Neuron (in vitro differentiated cells): Measurements from ENCODE around the gene TRPM5.

Source experiments
- H2AFZ ChIP-seq: one replicate; pipeline ENCODE4 v1.6.1; 2013; ENCODE audit warnings: low read depth, mild to moderate bottlenecking, inconsistent platforms, low read length, moderate library complexity
- H3K27me3 ChIP-seq: one replicate; pipeline ENCODE4 v1.6.1; 2013; ENCODE audit warnings: low read length; ENCODE audit not compliant: insufficient read depth
- H3K36me3 ChIP-seq: one replicate; pipeline ENCODE4 v1.6.1; 2013; ENCODE audit warnings: low read length; ENCODE audit not compliant: insufficient read depth
- H3K4me1 ChIP-seq: one replicate; pipeline ENCODE4 v1.6.1; 2013; ENCODE audit warnings: low read length; ENCODE audit not compliant: insufficient read depth
- H3K4me3 ChIP-seq: 2 replicates; pipeline ENCODE4 v1.5.1; 2013; ENCODE audit warnings: mild to moderate bottlenecking, low read length, moderate library complexity
- H3K9me3 ChIP-seq: one replicate; pipeline ENCODE4 v1.6.1; 2013; ENCODE audit warnings: low read length

The TRPM5 gene

GRCh38 chr11:2465202-2466068 lies 21.1 kb upstream of the TRPM5 start:
- H3K36me3 ChIP-seq: no peaks in the 10 kb centered on the region
- peaks cover 16% of the 10 kb centered on the region for H3K27me3 ChIP-seq
- H2AFZ ChIP-seq: no peak overlapping the region
- H3K4me1 ChIP-seq: no peaks in the 10 kb centered on the region
- H3K9me3 ChIP-seq: no peaks in the 10 kb centered on the region
- no peak overlapping the region for H3K4me3 ChIP-seq

DNA sequence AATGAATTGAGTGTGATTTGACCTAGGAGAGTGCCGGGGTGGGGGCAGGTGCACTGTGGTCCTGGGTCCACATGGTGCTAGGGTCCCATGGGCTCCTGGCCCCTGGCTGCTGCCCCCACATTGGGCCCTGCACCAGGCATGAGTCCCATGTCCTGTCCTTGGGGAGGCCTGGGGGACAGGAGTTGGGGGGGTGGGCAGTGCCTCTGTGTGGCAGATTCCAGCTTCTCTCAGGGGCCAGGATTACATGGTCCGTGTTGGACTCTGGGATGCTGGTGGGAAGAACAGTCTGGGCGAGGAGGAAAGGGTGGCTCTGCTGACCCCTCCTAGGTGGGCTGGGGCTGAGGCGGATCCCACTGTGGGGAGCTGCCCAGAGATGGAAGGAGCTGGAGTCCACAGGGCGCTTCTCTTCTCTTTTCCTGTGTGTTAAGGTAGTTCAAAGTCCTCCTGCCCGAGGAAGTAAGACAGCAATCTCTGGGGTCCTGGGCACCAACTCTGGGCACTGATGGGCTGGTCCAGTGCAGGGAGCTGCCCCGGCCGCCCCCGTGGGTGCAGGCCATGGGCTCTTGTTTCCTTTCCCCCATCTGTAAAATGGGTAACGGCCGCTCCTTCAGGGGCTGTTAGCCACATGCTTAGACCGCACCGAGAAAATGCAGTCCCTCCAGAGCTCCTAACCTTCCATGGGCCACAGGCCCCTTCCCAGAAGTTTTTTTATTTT lies 20.3 kb upstream of the TRPM5 start:
- H2AFZ ChIP-seq: no peak overlapping the region
- no peaks in the 10 kb centered on the region for H3K9me3 ChIP-seq
- H3K27me3 ChIP-seq: peaks cover 16% of the 10 kb centered on the region
- no peaks in the 10 kb centered on the region for H3K4me1 ChIP-seq
- no peaks in the 10 kb centered on the region for H3K36me3 ChIP-seq
- H3K4me3 ChIP-seq: no peak overlapping the region

DNA sequence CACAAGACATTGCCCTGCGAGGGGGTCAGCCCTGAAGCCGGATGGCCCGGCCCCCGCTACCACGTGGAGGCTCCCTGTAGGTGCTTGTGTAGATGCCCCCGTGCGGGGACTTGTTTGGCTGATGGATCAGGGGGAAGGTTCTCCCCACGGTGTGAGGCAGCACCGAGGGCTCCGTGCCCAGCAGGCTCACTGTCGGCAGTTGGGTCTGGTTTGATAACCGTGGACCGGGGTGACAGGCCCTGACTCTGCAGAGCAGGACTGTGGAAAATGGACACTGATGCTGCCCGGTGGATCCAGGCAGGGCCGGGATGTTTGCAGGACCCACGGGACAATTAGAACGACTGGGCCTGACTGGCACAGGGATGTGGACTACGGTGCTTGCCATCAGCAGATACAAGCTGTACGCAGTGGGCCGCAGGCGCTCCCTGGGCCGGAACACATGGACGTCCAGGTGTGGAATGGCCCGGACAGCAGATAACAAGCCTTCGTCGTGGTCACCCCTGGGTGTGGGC lies 19.5 kb upstream of the TRPM5 start:
- Histone ChIP-seq H2AFZ (no peak overlapping the region), H3K36me3 (no peaks in the 10 kb centered on the region), H3K27me3 (peaks cover 17% of the 10 kb centered on the region), H3K4me3 (no peak overlapping the region), H3K9me3 (no peaks in the 10 kb centered on the region), H3K4me1 (no peaks in the 10 kb centered on the region)

GRCh38 chr11:2462986-2463765 lies 18.9 kb upstream of the TRPM5 start:
- H3K9me3 ChIP-seq: no peaks in the 10 kb centered on the region
- no peak overlapping the region for H3K4me3 ChIP-seq
- H3K27me3 ChIP-seq: peaks cover 14% of the 10 kb centered on the region
- no peaks in the 10 kb centered on the region for H3K4me1 ChIP-seq
- no peak overlapping the region for H2AFZ ChIP-seq
- no peaks in the 10 kb centered on the region for H3K36me3 ChIP-seq

DNA sequence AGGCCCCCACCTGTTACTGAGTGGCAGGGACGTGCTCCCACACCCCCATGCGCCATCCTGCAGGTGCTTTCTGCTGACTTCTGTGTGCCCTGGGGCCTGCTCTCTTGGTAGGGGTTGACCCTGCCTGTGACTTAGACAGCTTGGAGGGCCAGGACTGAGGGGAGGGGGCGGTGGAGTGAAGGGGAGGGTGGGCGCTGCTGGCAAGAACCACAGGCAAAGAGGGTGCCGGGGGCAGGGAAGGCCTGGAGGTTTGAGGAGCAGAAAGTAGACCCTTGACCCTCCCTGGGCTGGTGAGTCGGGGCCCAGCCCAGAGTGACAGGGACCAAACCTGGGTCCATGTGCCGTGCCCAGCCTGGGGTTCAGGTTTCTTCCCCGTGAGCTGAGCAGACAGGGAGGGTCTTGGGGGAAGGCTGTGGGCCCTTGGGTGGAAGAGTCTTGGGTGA lies 18.2 kb upstream of the TRPM5 start:
- Histone ChIP-seq H3K36me3 (no peaks in the 10 kb centered on the region), H3K4me3 (no peak overlapping the region), H3K4me1 (no peaks in the 10 kb centered on the region), H3K9me3 (no peaks in the 10 kb centered on the region), H2AFZ (no peak overlapping the region), H3K27me3 (peaks cover 14% of the 10 kb centered on the region)

GRCh38 chr11:2461956-2462542 lies 17.7 kb upstream of the TRPM5 start:
- H3K4me3 ChIP-seq: no peak overlapping the region
- H3K4me1 ChIP-seq: no peaks in the 10 kb centered on the region
- H3K27me3 ChIP-seq: peaks cover 14% of the 10 kb centered on the region
- H3K36me3 ChIP-seq: no peaks in the 10 kb centered on the region
- H3K9me3 ChIP-seq: no peaks in the 10 kb centered on the region
- no peak overlapping the region for H2AFZ ChIP-seq

DNA sequence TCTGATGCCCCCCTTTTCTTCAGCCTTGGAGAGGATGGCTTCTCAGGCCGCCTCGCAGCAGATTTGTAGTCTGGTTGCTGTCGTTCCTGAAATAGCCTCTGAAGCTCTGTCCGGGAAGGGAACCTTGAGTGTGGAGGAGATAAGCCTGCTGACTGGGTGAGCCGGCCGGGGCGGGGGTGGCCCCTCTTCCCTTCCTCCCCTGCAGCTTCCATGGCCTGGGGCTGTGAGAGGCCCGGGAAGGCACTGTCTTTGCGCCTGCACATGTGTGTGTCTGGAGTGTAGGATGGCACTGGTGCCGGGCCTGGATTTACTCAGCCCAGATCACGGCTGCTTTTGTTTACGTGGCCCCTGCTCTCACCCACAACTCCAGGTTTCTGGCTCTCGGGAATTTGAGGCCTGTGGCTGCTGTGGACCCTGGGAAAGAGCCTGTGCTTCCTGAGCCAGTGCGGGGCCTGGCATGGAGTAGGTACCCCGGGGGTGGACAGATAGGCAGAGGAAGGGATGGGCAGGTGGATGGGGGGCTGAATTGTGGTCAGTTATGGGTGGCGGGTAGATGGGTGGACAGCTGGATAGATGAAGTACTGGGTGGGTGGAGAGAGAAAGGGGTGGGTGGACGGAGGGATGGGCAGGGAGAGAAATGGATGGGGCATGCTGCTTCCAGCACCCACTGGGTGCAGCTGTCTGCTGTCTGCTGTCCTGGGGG lies 17.1 kb upstream of the TRPM5 start:
- Histone ChIP-seq H2AFZ (no peak overlapping the region), H3K36me3 (no peaks in the 10 kb centered on the region), H3K9me3 (no peaks in the 10 kb centered on the region), H3K4me3 (no peak overlapping the region), H3K27me3 (peaks cover 14% of the 10 kb centered on the region), H3K4me1 (no peaks in the 10 kb centered on the region)

DNA sequence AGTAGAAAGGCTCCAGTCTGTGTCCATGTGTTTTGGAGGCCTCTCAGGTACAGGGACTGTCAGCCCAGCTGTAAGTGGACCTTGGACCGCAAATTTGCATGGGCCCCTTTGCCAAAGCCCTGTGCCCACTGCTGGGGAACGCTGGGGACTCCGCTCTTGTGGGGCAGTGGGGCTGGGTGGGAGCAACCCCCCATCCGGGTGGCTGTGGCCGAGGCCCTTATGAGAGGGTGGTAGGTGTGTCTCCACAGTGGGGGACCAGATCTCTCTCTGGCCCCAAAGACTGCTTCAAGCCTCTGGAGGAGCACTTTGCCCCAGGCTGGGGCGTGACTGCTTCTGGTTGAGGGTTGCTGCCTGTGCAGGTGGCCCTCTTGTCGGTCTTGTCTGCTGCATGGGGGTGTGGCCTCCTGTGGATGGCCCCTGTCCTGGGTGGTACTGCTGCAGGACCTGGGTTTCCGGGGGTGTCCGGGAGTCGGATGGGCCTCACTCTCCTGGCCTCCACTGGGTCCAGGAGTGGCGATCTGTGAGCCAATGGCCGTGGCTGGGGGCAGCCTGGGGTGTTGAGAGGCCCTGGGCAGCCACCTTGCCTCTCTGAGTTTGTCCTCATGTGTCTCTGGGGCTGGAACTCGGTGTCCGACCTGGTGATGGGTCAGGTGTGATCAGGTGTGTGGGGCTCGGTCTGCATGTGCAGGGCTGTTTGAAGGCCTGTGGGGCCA lies 16.4 kb upstream of the TRPM5 start:
- no peaks in the 10 kb centered on the region for H3K9me3 ChIP-seq
- H2AFZ ChIP-seq: no peak overlapping the region
- peaks cover 14% of the 10 kb centered on the region for H3K27me3 ChIP-seq
- no peaks in the 10 kb centered on the region for H3K4me1 ChIP-seq
- H3K4me3 ChIP-seq: no peak overlapping the region
- no peaks in the 10 kb centered on the region for H3K36me3 ChIP-seq

- no peak overlapping the region for H2AFZ ChIP-seq
- peaks cover 10% of the 10 kb centered on the region for H3K27me3 ChIP-seq
- no peaks in the 10 kb centered on the region for H3K9me3 ChIP-seq
- H3K4me3 ChIP-seq: no peak overlapping the region
- no peaks in the 10 kb centered on the region for H3K4me1 ChIP-seq
- H3K36me3 ChIP-seq: no peaks in the 10 kb centered on the region
Observed at GRCh38 chr11:2459796-2460531, 15.7 kb upstream of the TRPM5 start.

- H3K4me1 ChIP-seq: no peaks in the 10 kb centered on the region
- no peaks in the 10 kb centered on the region for H3K9me3 ChIP-seq
- H3K4me3 ChIP-seq: no peak overlapping the region
- H3K27me3 ChIP-seq: peaks cover 10% of the 10 kb centered on the region
- no peaks in the 10 kb centered on the region for H3K36me3 ChIP-seq
- H2AFZ ChIP-seq: no peak overlapping the region
Observed at GRCh38 chr11:2459016-2459725, 14.9 kb upstream of the TRPM5 start.

GRCh38 chr11:2458321-2458720 lies 14.0 kb upstream of the TRPM5 start:
- no peaks in the 10 kb centered on the region for H3K4me1 ChIP-seq
- H3K36me3 ChIP-seq: no peaks in the 10 kb centered on the region
- H3K27me3 ChIP-seq: peaks cover 10% of the 10 kb centered on the region
- H3K4me3 ChIP-seq: no peak overlapping the region
- H3K9me3 ChIP-seq: no peaks in the 10 kb centered on the region
- no peak overlapping the region for H2AFZ ChIP-seq
